ENCODE data around the gene LAMP5. TPM values are rescaled to one million over a fixed set of nuclear protein-coding genes. Genes with fewer than 3 reads are reported as not detected.

The LAMP5 gene
- total RNA-seq, 1 donor, result 0.18 TPM

- H3K4me3 ChIP-seq (ENCODE audit: low read depth, low read length), result no peak overlapping the region
- TF ChIP-seq CTCF (IDR thresholded peaks at IDR 0.05; ENCODE audit: insufficient read depth, low read length), result no peak
- DNase-seq (ENCODE audit: low read depth), result no peak
Measured at GRCh38 chr20:9576695-9577094, 62.3 kb downstream of the LAMP5 start.

DNA sequence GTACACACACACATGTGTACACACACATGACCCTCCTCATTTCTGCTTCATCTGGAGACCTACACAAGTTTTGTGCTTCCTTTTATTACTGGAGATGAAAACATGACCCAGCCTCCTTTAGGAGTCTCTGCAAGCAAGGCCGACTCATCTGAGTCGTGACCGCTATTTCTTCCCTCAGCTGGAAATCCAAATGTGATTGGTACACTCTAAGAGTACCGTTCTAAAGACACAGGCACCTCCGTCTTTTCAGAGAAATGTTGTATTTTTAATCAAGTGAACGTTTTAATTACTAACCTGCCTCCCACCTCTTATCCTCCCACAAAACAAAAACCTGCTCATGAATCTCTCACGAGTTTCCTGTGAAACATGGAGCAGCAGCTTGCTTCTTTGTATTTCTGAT, 63.0 kb downstream of the LAMP5 start:
- no peak overlapping the region for H3K4me3 ChIP-seq (ENCODE audit: low read depth, low read length)
- DNase-seq (ENCODE audit: low read depth), result no peak
- TF ChIP-seq CTCF (IDR thresholded peaks at IDR 0.05; ENCODE audit: insufficient read depth, low read length), result no peak

GRCh38 chr20:9578594-9578993, 64.2 kb downstream of the LAMP5 start:
- H3K4me3 ChIP-seq (ENCODE audit: low read depth, low read length), result no peak overlapping the region
- no peak for TF ChIP-seq CTCF (IDR thresholded peaks at IDR 0.05; ENCODE audit: insufficient read depth, low read length)
- DNase-seq (ENCODE audit: low read depth), result no peak
